Mucosa of descending colon (tissue), 3 donors: ENCODE results near the gene PDAP1. TPM values are rescaled to one million over a fixed set of nuclear protein-coding genes. Genes with fewer than 3 reads are reported as not detected.
"Not testable (repeated sequence)": the region's sequence is repeated elsewhere in the genome, so short reads cannot be mapped to it uniquely, and the experiment has no call there.

Experiments
- ATAC-seq: fragments of 200-7000 bp; cut with Tn5 transposase; one replicate; pipeline ENCODE4 v1.9.1; 2020; ENCODE audit warnings: mild to moderate bottlenecking, moderate library complexity
- DNase-seq, 3 donors: peaks; one replicate each; pipeline ENCODE4 v3.0.0-alpha.2; 2020
- H3K36me3 ChIP-seq: fragments of 200-600 bp; one replicate; pipeline ENCODE4 v1.8.0; 2021; ENCODE audit warnings: low read depth, mild to moderate bottlenecking
- H3K4me1 ChIP-seq: fragments of 200-600 bp; one replicate; pipeline ENCODE4 v1.8.0; 2021; ENCODE audit warnings: low read depth, mild to moderate bottlenecking
- H3K4me3 ChIP-seq: fragments of 200-600 bp; one replicate; pipeline ENCODE4 v1.8.0; 2021; ENCODE audit warnings: mild to moderate bottlenecking
- H3K9me3 ChIP-seq: fragments of 200-600 bp; one replicate; pipeline ENCODE4 v1.8.0; 2021; ENCODE audit warnings: mild to moderate bottlenecking
- intact Hi-C, 2 donors: fragments of 100-400 bp; cut with DNase I in 1 of 2; cut with micrococcal nuclease in 1 of 2; formaldehyde crosslinking; loops; one replicate each; pipeline versions ENCODE4 v1.11.0 to v1.11.1; 2022; cut with DNase I, micrococcal nuclease
- total RNA-seq, 3 donors: library from RNA; stranded (reverse); fragmentation: NEBNext Ultra II Directional in 2 of 3; extraction: Animal tissue kit (Norgen Biotek cat#: 25700) in 2 of 3; gene quantifications; one replicate each; pipeline versions ENCODE4 v1.2.1 to v1.2.4, GENCODE V29; 2021 to 2023
- TF ChIP-seq, protein P1 (sequence below): fragments of 200-600 bp; IDR thresholded peaks from one replicate; pipeline ENCODE4 v1.8.0; 2022; ENCODE audit warnings: antibody characterized with exemption, mild to moderate bottlenecking
- donor health status: DM: no; HTN: no; CAD: no; lungs with moderate emphysema.
- donor health status: DM: no; HTN: no; CAD: no.
- donor health status: DM: no; HTN: yes; CAD: no.

PDAP1 gene
- total RNA-seq, 3 donors from 2014 or later = 72.8 to 90.9 (median 90.7) TPM

DNA sequence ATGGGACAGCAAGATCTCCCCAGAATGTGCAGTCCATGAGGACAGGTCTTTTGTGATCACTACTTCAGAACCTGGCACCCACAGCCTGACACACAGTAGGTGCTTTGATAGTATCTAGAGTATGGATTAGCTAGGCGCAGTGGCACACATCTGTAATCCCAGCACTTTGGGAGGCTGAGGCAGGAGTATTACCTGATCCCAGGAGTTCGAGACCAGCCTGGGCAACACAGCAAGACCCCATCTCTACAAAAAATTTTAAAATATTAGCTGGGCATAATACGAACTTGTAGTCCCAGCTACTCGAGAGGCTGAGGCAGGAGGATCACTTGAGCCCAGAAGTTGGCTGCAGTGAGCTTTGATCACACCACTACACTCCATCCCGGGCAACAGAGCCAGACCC is 56.1 kb downstream of the PDAP1 start:
- peaks cover 7% of the 10 kb centered on the region for H3K36me3 ChIP-seq
- no peak overlapping the region for H3K4me3 ChIP-seq
- DNase-seq (no peak), ATAC-seq (no peak)
- TF ChIP-seq, protein P1, sequence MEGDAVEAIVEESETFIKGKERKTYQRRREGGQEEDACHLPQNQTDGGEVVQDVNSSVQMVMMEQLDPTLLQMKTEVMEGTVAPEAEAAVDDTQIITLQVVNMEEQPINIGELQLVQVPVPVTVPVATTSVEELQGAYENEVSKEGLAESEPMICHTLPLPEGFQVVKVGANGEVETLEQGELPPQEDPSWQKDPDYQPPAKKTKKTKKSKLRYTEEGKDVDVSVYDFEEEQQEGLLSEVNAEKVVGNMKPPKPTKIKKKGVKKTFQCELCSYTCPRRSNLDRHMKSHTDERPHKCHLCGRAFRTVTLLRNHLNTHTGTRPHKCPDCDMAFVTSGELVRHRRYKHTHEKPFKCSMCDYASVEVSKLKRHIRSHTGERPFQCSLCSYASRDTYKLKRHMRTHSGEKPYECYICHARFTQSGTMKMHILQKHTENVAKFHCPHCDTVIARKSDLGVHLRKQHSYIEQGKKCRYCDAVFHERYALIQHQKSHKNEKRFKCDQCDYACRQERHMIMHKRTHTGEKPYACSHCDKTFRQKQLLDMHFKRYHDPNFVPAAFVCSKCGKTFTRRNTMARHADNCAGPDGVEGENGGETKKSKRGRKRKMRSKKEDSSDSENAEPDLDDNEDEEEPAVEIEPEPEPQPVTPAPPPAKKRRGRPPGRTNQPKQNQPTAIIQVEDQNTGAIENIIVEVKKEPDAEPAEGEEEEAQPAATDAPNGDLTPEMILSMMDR = no peak
- no peaks in the 10 kb centered on the region for H3K9me3 ChIP-seq
- no peaks in the 10 kb centered on the region for H3K4me1 ChIP-seq
- intact Hi-C loops = no loop called here

DNA sequence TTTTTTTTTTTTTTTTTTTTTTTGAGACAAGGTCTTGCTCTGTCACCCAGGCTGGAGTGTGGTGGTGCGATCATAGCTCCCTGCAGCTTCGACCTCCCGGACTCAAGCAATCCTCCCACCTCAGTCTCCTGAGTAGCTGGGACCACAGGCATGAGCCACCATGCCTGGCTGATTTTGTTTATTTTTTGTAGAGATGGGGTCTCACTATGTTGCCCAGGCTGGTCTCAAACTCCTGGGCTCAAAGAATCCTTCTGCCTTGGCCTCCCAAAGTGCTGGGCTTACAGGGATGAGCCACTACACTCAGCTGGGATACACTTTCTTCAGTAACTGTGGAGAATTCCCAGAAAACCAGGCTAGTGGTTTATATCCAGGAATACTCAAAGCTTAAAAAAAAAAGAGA is 57.8 kb downstream of the PDAP1 start:
- H3K9me3 ChIP-seq, H3K4me1 ChIP-seq, H3K4me3 ChIP-seq, intact Hi-C loops, ATAC-seq, DNase-seq, H3K36me3 ChIP-seq: not testable (repeated sequence)

Other genes with a start within 250 kb of the PDAP1 start
- under 1 TPM; 0.16 to 0.43 (median 0.32) TPM for gene KPNA7, start 200.5 kb downstream of the PDAP1 start, total RNA-seq
- not detected for gene MYH16, start 135.8 kb downstream of the PDAP1 start, total RNA-seq
- 100 to 1,000 TPM; 142 to 158 (median 157) TPM for gene ARPC1A, start 82.7 kb downstream of the PDAP1 start, total RNA-seq
- gene ARPC1B, start 33.9 kb downstream of the PDAP1 start, total RNA-seq = 100 to 1,000 TPM; 107 to 153 (median 119) TPM
- gene BUD31, start 372 bp upstream of the PDAP1 start, total RNA-seq = 10 to 100 TPM; 67.3 to 79.5 (median 76.7) TPM
- gene PTCD1, start 30.2 kb upstream of the PDAP1 start, total RNA-seq = 1 to 10 TPM; 4.3 to 9.9 (median 6.6) TPM
- 10 to 100 TPM; 23.2 to 33.5 (median 24.8) TPM for gene CPSF4, start 30.3 kb upstream of the PDAP1 start, total RNA-seq
- 100 to 1,000 TPM; 229 to 341 (median 331) TPM for gene ATP5MF, start 57.6 kb upstream of the PDAP1 start, total RNA-seq
- 10 to 100 TPM; 12.3 to 25.4 (median 23.4) TPM for gene ZNF789, start 64.3 kb upstream of the PDAP1 start, total RNA-seq
- gene ZNF394, start 91.7 kb upstream of the PDAP1 start, total RNA-seq = 10 to 100 TPM; 30.5 to 43.9 (median 36.5) TPM
- gene ZKSCAN5, start 96.1 kb upstream of the PDAP1 start, total RNA-seq = 1 to 10 TPM; 5.9 to 10.0 (median 6.4) TPM
- 1 to 10 TPM; 3.8 to 5.6 (median 5.1) TPM for gene FAM200A, start 143.5 kb upstream of the PDAP1 start, total RNA-seq
- gene ZNF655, start 150.0 kb upstream of the PDAP1 start, total RNA-seq = 10 to 100 TPM; 64.4 to 99.0 (median 84.0) TPM
- 1 to 10 TPM in 1 of 3 donors, under 1 TPM in 2; 0.58 to 1.2 (median 0.82) TPM for gene TMEM225B, start 189.7 kb upstream of the PDAP1 start, total RNA-seq
- 10 to 100 TPM; 11.9 to 20.0 (median 18.5) TPM for gene ZSCAN25, start 208.3 kb upstream of the PDAP1 start, total RNA-seq